Keratinocyte (primary cell): Measurements from ENCODE around the gene KLHL3.

Source experiments
- EZH2 ChIP-seq: IDR thresholded peaks from one replicate; pipeline ENCODE4 v1.6.1; 2012; ENCODE audit warnings: inconsistent platforms, mild to moderate bottlenecking, low read length, moderate library complexity
- TF ChIP-seq, protein P1 (sequence below), 3 experiments: IDR thresholded peaks in 1 of 3; conservative IDR thresholded peaks in 1 of 3; optimal IDR thresholded peaks in 1 of 3; 2 replicates in 2 of 3; 3 replicates in 1 of 3; pipeline versions ENCODE3 to v1.5.1; 2011; ENCODE audit warnings: low read length in 3 of 3, mild to moderate bottlenecking in 3 of 3, moderate library complexity in 2 of 3, control low read depth in 1 of 3, inconsistent platforms in 1 of 3; ENCODE audit not compliant: insufficient read depth in 2 of 3; ENCODE audit errors: extremely low read depth in 1 of 3

DNA sequence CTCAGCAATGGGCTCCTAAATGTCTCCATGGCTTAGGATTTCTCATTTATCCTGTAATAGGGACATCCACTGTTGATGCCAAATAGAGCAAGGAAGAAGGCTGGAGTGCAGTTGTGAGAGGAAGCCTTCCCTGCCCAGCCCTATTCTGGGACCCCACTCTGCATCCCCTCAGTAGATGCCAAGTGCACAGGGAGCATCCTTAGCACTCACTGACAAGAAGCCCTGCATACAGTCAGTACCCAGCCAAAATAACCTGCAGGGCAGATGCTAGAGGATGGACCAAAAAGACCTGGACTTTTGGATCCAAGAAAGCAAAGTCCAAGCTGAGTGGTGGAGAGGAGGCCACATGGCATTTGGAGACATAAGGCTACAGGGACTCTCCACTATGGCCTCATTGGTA lies 123.3 kb downstream of the KLHL3 start:
- TF ChIP-seq, protein P1, sequence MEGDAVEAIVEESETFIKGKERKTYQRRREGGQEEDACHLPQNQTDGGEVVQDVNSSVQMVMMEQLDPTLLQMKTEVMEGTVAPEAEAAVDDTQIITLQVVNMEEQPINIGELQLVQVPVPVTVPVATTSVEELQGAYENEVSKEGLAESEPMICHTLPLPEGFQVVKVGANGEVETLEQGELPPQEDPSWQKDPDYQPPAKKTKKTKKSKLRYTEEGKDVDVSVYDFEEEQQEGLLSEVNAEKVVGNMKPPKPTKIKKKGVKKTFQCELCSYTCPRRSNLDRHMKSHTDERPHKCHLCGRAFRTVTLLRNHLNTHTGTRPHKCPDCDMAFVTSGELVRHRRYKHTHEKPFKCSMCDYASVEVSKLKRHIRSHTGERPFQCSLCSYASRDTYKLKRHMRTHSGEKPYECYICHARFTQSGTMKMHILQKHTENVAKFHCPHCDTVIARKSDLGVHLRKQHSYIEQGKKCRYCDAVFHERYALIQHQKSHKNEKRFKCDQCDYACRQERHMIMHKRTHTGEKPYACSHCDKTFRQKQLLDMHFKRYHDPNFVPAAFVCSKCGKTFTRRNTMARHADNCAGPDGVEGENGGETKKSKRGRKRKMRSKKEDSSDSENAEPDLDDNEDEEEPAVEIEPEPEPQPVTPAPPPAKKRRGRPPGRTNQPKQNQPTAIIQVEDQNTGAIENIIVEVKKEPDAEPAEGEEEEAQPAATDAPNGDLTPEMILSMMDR (optimal IDR thresholded peaks at IDR 0.05 in 1 of 3, IDR thresholded peaks at IDR 0.05 in 1 of 3, conservative IDR thresholded peaks at IDR 0.05 in 1 of 3; ENCODE audit: extremely low read depth in 1 of 3, insufficient read depth in 2 of 3, low read length in 3 of 3): no peak
- no peak for TF ChIP-seq EZH2
